Duodenal mucosa (tissue), 2 donors: Measurements from ENCODE around the gene SMYD1.

Source experiments
- H3K27ac ChIP-seq: one replicate; pipeline ENCODE4 v1.7.0; 2013; ENCODE audit warnings: low read depth, low read length
- H3K27me3 ChIP-seq, 2 donors: one replicate each; pipeline ENCODE4 v1.7.0; 2013; ENCODE audit warnings: low read length in 2 of 2, control low read depth in 1 of 2; ENCODE audit not compliant: insufficient read depth in 2 of 2, control insufficient read depth in 1 of 2
- H3K36me3 ChIP-seq, 2 donors: one replicate each; pipeline ENCODE4 v1.7.0; 2013; ENCODE audit warnings: low read length in 2 of 2, control low read depth in 1 of 2; ENCODE audit not compliant: insufficient read depth in 2 of 2, control insufficient read depth in 1 of 2
- H3K4me1 ChIP-seq, 2 donors: one replicate each; pipeline ENCODE4 v1.7.0; 2013; ENCODE audit warnings: low read length in 2 of 2, control low read depth in 1 of 2; ENCODE audit not compliant: insufficient read depth in 2 of 2, control insufficient read depth in 1 of 2
- H3K4me3 ChIP-seq, 2 donors: one replicate each; pipeline ENCODE4 v1.7.0; 2013; ENCODE audit warnings: low read length in 2 of 2, low read depth in 1 of 2
- H3K9ac ChIP-seq, 2 donors: one replicate each; pipeline ENCODE4 v1.7.0; 2013; ENCODE audit warnings: low read length in 2 of 2, low read depth in 1 of 2
- H3K9me3 ChIP-seq, 2 donors: one replicate each; pipeline ENCODE4 v1.7.0; 2013; ENCODE audit warnings: low read length in 2 of 2, control low read depth in 1 of 2; ENCODE audit not compliant: control insufficient read depth in 1 of 2

SMYD1 gene

DNA sequence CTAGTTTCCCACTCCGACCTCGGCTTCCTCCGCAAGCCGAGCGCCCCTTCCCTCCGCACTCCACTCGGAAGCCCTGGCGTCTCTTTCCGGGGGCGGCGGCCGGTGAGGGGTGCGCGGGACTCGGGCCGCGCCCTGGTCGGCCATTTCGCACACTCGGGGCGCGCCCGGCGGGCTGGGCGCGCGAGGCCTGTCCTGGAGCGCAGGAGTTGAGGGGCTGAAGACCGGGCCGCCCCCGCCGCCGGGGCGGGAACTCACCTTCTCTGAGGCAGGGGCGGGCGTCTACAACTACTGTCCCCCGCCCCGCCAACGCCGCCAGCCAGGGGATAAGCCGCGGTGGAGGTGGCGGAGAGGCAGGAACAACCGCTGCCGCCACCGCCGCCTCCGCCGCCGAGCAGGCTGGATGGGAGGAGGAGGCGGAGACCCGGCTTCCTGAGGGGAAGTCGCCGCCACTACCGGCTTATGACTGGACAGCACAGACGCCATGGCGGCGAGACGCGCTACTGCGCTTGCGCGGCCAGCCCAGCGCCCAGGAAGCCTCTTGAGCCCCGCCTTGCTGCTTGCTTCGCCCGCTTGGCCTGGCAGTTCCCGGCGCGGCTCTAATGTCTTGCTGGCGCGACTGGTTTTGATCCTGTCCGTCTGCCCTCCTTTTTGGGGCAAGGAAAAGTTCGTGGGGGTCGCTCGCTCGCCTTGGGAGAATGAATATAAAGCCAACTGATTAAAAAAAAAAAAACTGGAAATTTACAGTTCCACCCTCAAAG lies 12.1 kb upstream of the SMYD1 start, which contains the start of gene KRCC1:
Gene KRCC1 (minus strand): TSS at position 413 of the 758 bp plus-strand sequence. CDS start 27,220 bp downstream, outside the sequence.
- Histone ChIP-seq H3K27me3 (no peaks in the 10 kb centered on the region), H3K9me3 (no peaks in the 10 kb centered on the region), H3K4me3 (peak within 1 kb of the TSS; percentile 95 to 98), H3K4me1 (peaks cover 32 to 45% of the 10 kb centered on the region in 2 donors), H3K36me3 (no peaks in the 10 kb centered on the region), H3K27ac (peak within 1 kb of the TSS; percentile 94), H3K9ac (peak within 1 kb of the TSS; percentile 92 to 96)

DNA sequence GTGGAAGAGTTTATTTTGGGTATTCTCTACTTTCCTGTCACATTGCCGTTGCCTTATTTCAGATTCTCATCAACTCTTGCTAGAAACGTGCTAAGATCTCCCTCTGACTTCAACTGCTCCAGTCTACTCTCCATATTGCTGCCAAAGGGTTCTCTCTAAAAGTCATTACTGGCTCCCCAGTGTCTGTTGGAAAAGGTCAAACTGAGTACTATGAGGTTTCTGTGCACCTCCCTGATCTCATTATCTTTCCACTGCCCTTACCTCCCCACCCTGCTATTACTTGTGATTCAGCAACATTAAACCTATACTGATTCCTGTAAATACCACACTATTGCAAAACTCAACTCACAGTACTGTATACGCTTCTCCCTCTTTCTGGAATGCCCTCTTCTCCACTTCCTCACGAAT lies 10.2 kb upstream of the SMYD1 start:
- Histone ChIP-seq H3K9me3 (no peaks in the 10 kb centered on the region), H3K4me1 (peaks cover 33 to 36% of the 10 kb centered on the region in 2 donors), H3K4me3 (no peak overlapping the region), H3K36me3 (no peaks in the 10 kb centered on the region), H3K9ac (no peak overlapping the region), H3K27ac (no peak overlapping the region), H3K27me3 (no peaks in the 10 kb centered on the region)

DNA sequence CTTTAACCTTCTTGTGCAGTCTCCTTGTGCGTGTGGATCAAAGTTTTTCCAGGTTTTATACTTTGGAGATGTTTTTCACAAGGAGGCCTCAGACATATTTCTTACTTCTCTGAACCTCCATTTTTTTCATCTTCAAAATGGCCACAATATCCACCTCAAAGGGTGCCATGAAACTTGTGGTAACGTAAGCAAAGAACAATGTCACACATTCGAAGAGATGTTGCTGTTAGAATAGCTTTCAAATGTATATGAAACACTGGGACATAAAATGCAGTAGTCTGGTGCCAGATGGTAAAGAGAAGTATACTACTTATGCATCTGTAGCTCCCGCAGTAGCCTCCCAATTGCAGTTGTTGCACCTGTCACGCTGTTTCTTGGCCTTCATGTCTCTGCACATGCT lies 9.4 kb upstream of the SMYD1 start:
- Histone ChIP-seq H3K27ac (no peak overlapping the region), H3K9ac (no peak overlapping the region), H3K36me3 (no peaks in the 10 kb centered on the region)

DNA sequence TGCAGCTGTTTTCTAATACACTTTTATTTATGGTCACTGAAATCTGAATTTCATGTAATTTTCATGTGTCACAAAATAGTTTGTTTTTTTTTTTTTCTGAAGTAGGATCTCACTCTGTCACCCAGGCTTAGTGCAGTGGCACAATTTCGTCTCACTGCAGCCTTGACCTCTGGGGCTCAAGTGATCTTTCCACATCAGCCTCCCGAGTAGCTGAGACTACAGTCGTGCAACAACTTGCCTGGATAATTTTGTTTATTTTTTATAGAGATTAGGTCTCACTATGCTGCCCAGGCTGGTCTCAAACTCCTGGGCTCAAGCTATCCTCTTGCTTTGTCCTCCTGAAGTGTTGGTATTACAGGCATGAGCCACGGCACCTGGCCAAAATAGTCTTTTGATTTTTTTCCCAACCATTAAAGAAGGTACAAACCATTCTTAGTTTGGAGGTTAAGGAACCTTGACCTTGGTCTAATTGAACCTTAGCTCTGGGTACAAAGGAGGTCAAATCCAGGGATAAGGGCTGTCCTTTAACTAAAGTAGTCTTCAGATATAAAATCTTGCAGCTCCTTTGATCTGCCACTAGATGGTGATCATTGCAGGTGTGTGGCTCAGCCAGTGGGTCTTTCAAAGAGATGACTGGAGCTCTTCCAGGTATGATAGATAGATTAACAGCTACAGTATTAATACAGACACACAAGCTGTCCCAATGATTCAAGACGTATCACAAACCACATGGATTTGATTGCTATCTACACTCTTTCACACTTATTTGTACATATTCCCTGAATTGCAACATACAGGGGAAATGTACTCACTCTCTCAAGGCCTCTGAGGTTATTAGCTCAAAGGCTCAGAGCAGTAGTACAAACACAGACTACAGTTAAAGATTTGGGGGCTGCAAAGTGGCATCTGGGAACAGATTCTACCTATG lies 7.4 kb upstream of the SMYD1 start:
- H3K27ac ChIP-seq = no peak overlapping the region
- no peak overlapping the region for H3K9ac ChIP-seq
- H3K4me1 ChIP-seq = peaks cover 14% of the 10 kb centered on the region in 2 donors
- H3K36me3 ChIP-seq = no peaks in the 10 kb centered on the region
- H3K9me3 ChIP-seq = no peaks in the 10 kb centered on the region
- H3K27me3 ChIP-seq = no peaks in the 10 kb centered on the region
- no peak overlapping the region for H3K4me3 ChIP-seq

More for the DNA sequence above, 9.4 kb upstream of the SMYD1 start:
- Histone ChIP-seq H3K27me3 (no peaks in the 10 kb centered on the region), H3K4me3 (no peak overlapping the region), H3K9me3 (no peaks in the 10 kb centered on the region), H3K4me1 (peaks cover 27 to 29% of the 10 kb centered on the region in 2 donors)

DNA sequence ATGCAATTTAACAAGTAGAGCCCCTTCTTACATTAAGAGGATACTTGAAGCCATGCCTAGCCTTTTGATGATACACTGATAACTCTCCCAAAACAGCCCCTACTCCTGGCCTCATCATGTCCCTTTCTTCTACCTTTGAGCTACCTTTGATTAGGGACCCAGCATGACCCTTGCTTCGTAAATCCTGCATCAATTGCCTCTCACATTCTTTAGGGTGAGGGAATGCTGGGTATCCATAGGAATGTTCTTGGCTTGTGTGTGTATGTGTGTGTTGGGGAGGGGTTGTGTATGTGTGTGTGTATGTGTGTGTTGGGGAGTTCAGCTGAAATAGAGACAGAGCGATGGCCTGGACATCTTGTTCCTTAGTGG lies 6.7 kb upstream of the SMYD1 start:
- H3K4me1 ChIP-seq = peaks cover 13 to 14% of the 10 kb centered on the region in 2 donors
- H3K4me3 ChIP-seq = no peak overlapping the region
- H3K36me3 ChIP-seq = no peaks in the 10 kb centered on the region
- no peak overlapping the region for H3K27ac ChIP-seq
- no peaks in the 10 kb centered on the region for H3K27me3 ChIP-seq
- no peak overlapping the region for H3K9ac ChIP-seq
- H3K9me3 ChIP-seq = no peaks in the 10 kb centered on the region

DNA sequence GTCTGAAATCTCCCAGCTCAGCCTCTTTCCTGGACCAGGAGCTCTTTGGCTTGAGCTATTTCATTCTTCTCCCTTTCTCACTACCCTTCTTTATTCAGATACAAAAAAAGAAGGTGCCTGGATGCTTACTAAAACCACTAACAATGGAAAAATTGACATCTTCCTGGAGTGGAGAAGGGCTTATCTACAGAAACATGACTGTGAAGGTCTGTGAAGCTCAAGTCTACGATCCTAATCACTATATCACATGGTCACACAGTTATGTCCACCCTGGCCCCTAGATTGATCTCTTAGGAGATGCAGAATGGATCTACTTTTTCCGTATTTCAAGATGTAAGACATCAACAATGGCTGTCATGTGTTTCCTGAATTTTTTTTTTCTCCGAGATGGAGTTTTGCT lies 6.3 kb upstream of the SMYD1 start:
- H3K9me3 ChIP-seq = no peaks in the 10 kb centered on the region
- H3K36me3 ChIP-seq = no peaks in the 10 kb centered on the region
- no peak overlapping the region for H3K27ac ChIP-seq
- peaks cover 9 to 10% of the 10 kb centered on the region in 2 donors for H3K4me1 ChIP-seq
- H3K4me3 ChIP-seq = no peak overlapping the region
- no peaks in the 10 kb centered on the region for H3K27me3 ChIP-seq
- no peak overlapping the region for H3K9ac ChIP-seq

DNA sequence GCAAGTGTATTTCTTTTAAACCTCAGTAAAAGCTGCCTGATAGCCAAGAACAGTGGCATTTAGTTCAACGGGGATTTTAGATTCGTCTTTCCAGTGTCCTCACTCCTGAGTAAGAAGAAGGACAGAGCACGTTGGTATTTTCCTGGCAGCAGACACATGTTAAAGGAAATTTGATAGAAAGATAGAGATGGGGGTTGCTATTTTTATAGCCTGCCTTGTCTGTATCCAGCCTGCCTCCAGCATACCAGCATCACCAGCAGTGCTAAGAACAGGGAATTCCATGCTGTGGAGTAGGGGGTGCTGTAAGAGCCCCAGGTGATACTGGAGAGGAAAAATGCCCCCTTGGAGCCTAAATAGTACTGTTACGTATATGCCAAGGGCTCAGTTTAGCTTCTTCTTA lies 1.1 kb upstream of the SMYD1 start:
- H3K36me3 ChIP-seq = no peaks in the 10 kb centered on the region
- no peak overlapping the region for H3K27ac ChIP-seq
- H3K4me3 ChIP-seq = no peak overlapping the region
- no peaks in the 10 kb centered on the region for H3K4me1 ChIP-seq
- no peaks in the 10 kb centered on the region for H3K9me3 ChIP-seq
- no peak overlapping the region for H3K9ac ChIP-seq
- no peaks in the 10 kb centered on the region for H3K27me3 ChIP-seq

DNA sequence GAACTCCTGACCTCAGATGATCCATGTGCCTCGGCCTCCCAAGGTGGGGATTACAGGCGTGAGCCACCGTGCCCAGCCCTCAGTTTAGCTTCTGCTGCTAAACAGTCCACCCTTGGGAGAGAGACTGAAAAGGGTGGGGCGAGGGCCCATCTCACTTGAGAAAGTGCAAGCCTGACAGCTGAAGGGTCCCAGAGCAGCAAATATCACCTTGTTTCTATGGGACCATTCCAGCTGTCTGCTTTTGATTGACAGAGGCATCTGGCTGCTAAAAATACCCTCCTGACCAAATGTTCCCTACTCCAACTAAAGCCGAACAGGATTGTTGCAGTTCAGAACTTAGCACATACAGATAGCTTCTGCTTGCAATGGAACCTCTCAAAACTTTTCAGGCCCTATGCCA lies 436 bp upstream of the SMYD1 start:
- Histone ChIP-seq H3K9ac (no peak overlapping the region), H3K4me3 (no peak overlapping the region)

DNA sequence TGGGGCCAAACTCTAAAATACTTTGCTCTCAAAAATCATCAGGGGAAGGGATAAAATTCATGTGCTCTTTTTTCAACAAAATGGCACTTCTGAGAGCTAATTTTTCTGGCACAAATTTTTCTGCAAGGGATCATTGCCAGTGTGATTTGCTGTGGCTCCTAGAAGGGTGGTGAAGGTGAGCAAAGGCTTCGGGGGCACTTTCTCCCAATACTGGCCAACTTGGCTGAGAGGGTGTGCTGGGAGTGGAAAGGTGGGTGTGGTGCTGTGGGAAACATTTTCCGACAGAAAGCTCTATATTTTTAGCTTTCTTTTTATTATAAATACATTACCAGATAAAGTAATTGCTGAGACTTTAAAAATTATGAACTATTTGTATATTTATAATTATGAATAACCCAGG lies 419 bp downstream of the SMYD1 start:
- Histone ChIP-seq H3K9ac (no peak overlapping the region), H3K27me3 (no peaks in the 10 kb centered on the region), H3K4me1 (no peaks in the 10 kb centered on the region), H3K36me3 (no peaks in the 10 kb centered on the region), H3K9me3 (no peaks in the 10 kb centered on the region), H3K27ac (no peak overlapping the region), H3K4me3 (no peak overlapping the region)

More for the DNA sequence above, 436 bp upstream of the SMYD1 start:
- no peaks in the 10 kb centered on the region for H3K4me1 ChIP-seq
- H3K9me3 ChIP-seq = no peaks in the 10 kb centered on the region
- no peaks in the 10 kb centered on the region for H3K27me3 ChIP-seq
- no peaks in the 10 kb centered on the region for H3K36me3 ChIP-seq
- H3K27ac ChIP-seq = no peak overlapping the region

DNA sequence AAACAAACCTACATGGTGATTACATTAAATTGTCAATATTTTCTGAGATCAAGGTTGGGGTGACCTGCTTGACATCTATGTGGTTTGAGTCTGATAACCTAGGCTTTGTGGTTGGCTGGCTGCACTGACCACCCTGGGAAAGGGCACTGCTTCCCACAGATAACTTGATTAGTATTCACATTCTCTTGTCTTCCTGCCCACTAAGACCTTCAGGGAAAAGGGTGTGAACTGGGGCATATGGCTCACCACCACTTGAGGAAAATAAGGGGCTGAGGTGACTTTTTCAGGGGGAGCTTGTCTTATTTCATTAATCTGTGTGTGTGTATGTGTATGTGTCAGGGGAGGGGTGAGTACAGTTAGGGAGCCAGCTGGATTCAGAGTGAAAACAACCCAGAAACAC lies 1.5 kb downstream of the SMYD1 start:
- no peak overlapping the region for H3K4me3 ChIP-seq
- H3K36me3 ChIP-seq = no peaks in the 10 kb centered on the region
- H3K27me3 ChIP-seq = no peaks in the 10 kb centered on the region
- no peaks in the 10 kb centered on the region for H3K9me3 ChIP-seq
- H3K27ac ChIP-seq = no peak overlapping the region
- H3K9ac ChIP-seq = no peak overlapping the region
- no peaks in the 10 kb centered on the region for H3K4me1 ChIP-seq
